K562 (cell line): ENCODE results near the gene INHA. TPM values are rescaled to one million over a fixed set of nuclear protein-coding genes. Genes with fewer than 3 reads are reported as not detected.
A peak's percentile ranks its signal among the peaks of the same experiment; 100 is the strongest.

ENCODE experiments used
- ATAC-seq: fragments of 200-7000 bp; cut with Tn5 transposase; 3 replicates; pipeline ENCODE4 v1.9.1; 2020; ENCODE audit warnings: moderate library complexity
- BruUV-seq: library from RNA; stranded (reverse); fragments of 400-500 nt; replicated peaks from 2 replicates; lab custom pipeline; 2021; lab: Mats Ljungman, UMichigan
- CTCF ChIA-PET: fragments of 300-600 bp; formaldehyde crosslinking; extraction: SDS; loops from one replicate; lab custom pipeline; 2021; ENCODE audit warnings: low intra/inter-chr PET ratio; lab: Yijun Ruan, JAX
- POLR2A ChIA-PET: fragments of 300-600, 350-650 bp; sonication (Branson Sonifier 250); formaldehyde crosslinking; extraction: SDS; loops from one replicate; lab custom pipeline; 2021; ENCODE audit warnings: antibody characterized with exemption, inconsistent platforms; lab: Yijun Ruan, JAX
- DNase-seq, 4 experiments: peaks; one replicate each; pipeline versions ENCODE4 v3.0.0 to v3.0.0-alpha.2; 2011 to 2018; ENCODE audit warnings: low spot score in 3 of 4, mixed read lengths in 3 of 4; ENCODE audit errors: extremely low read depth in 1 of 4
- FAIRE-seq: peaks from 2 replicates; lab custom pipeline; 2011; peaks lifted over from hg19 to GRCh38; lab: Jason Lieb, UNC
- H2AFZ ChIP-seq: 2 replicates; pipeline ENCODE4 v1.6.0; 2011; ENCODE audit warnings: low read depth, low read length, control low read depth, inconsistent platforms
- H3K27ac ChIP-seq: fragments of 200-600 bp; 3 replicates; pipeline ENCODE4 v1.8.0; 2011; ENCODE audit warnings: low read depth, mild to moderate bottlenecking, control low read depth, inconsistent platforms, low read length, moderate library complexity, mixed read lengths; ENCODE audit errors: extremely low read depth
- H3K27me3 ChIP-seq, 2 experiments: fragments of 300-600 bp in 1 of 2; 2 replicates in 1 of 2; 3 replicates in 1 of 2; pipeline versions ENCODE4 v1.6.0 to v1.8.0; 2011; ENCODE audit warnings: inconsistent platforms in 2 of 2, low read length in 2 of 2, mild to moderate bottlenecking in 1 of 2, mixed read lengths in 1 of 2, moderate library complexity in 1 of 2; ENCODE audit not compliant: control insufficient read depth in 2 of 2, insufficient read depth in 2 of 2
- H3K36me3 ChIP-seq: fragments of 300-600 bp; 3 replicates; pipeline ENCODE4 v1.8.0; 2011; ENCODE audit warnings: mild to moderate bottlenecking, low read length, inconsistent platforms; ENCODE audit not compliant: control insufficient read depth, insufficient read depth
- H3K4me1 ChIP-seq, 2 experiments: fragments of 200-600 bp in 1 of 2; replicated peaks in 1 of 2; 2 replicates in 1 of 2; 3 replicates in 1 of 2; pipeline versions ENCODE4 v1.5.1 to v1.8.0; 2011; ENCODE audit warnings: inconsistent platforms in 2 of 2, low read length in 2 of 2, mild to moderate bottlenecking in 1 of 2, mixed read lengths in 1 of 2, moderate library complexity in 1 of 2; ENCODE audit not compliant: control insufficient read depth in 2 of 2, insufficient read depth in 2 of 2
- H3K4me2 ChIP-seq: 2 replicates; pipeline ENCODE4 v1.6.1; 2011; ENCODE audit warnings: low read length, control low read depth, inconsistent platforms, mixed read lengths; ENCODE audit not compliant: insufficient read depth
- H3K4me3 ChIP-seq: fragments of 200-600 bp; sonication (generic), shearing (Covaris generic); 2 replicates; pipeline ENCODE4 v1.5.1; 2016; ENCODE audit warnings: control low read depth, inconsistent platforms
- H3K79me2 ChIP-seq: fragments of 200-600 bp; 3 replicates; pipeline ENCODE4 v1.8.0; 2011; ENCODE audit warnings: low read length, inconsistent platforms; ENCODE audit not compliant: control insufficient read depth, insufficient read depth
- H3K9ac ChIP-seq, 2 experiments: 2 replicates each; pipeline versions ENCODE4 v1.6.0 to v1.6.1; 2011; ENCODE audit warnings: low read depth in 2 of 2, low read length in 2 of 2, control low read depth in 1 of 2, inconsistent platforms in 1 of 2, mild to moderate bottlenecking in 1 of 2, mixed read lengths in 1 of 2; ENCODE audit not compliant: insufficient read depth in 1 of 2
- H3K9me1 ChIP-seq: one replicate; pipeline ENCODE4 v1.6.0; 2011; ENCODE audit warnings: inconsistent platforms, mild to moderate bottlenecking, low read length, moderate library complexity; ENCODE audit not compliant: control insufficient read depth, insufficient read depth
- H3K9me3 ChIP-seq: replicated peaks from 2 replicates; pipeline ENCODE4 v1.5.1; 2011; ENCODE audit warnings: low read depth, low read length, inconsistent platforms; ENCODE audit not compliant: control insufficient read depth, insufficient read depth
- H4K20me1 ChIP-seq: replicated peaks from 2 replicates; pipeline ENCODE4 v1.6.1; 2011; ENCODE audit warnings: low read length, inconsistent platforms, mixed read lengths; ENCODE audit not compliant: control insufficient read depth, insufficient read depth
- PRDM10 ChIP-seq: fragments of 450-650 bp; IDR thresholded peaks from 2 replicates; pipeline ENCODE4 v1.6.1; 2018; ENCODE audit not compliant: partially characterized antibody
- SLC30A9 ChIP-seq: fragments of 250-450 bp; sonication (Bioruptor Pico); IDR thresholded peaks from 2 replicates; pipeline ENCODE4 v1.8.0; 2022; ENCODE audit warnings: mild to moderate bottlenecking, moderate library complexity
- WGBS: fragments of 100-300 bp; shearing (Covaris generic); methylation state at CpG from one replicate; pipeline ENCODE4 v1.1.6; 2016; ENCODE audit warnings: low coverage, mixed read lengths; ENCODE audit not compliant: insufficient coverage; ENCODE audit errors: missing lambda C conversion rate; 5-methylcytosine and 5-hydroxymethylcytosine counted together
- in situ Hi-C: fragments of 300-500 bp; cut with MboI; formaldehyde crosslinking; loops from 4 replicates; pipeline ENCODE4 v1.15.0; 2018; ENCODE audit warnings: inconsistent platforms, mixed read lengths
- intact Hi-C: fragments of 100-400 bp; cut with micrococcal nuclease; formaldehyde crosslinking; loops from 2 replicates; pipeline ENCODE4 v1.14.2; 2022
- polyA plus RNA-seq, 8 experiments: library from polyadenylated mRNA; depleted of rRNA in 4 of 8; stranded (reverse) in 5 of 8; unstranded in 3 of 8; fragments of >200 nt; fragmentation: Nextera tagmentation in 2 of 8; fragmentation: Illumina TruSeq in 1 of 8; extraction: Ambion mirVana in 2 of 8; extraction: Trizol in 1 of 8; gene quantifications; 2 replicates each; pipeline versions ENCODE4 v1.2.1 to v1.2.3, GENCODE V29; 2011 to 2014; ENCODE audit warnings: inconsistent platforms in 1 of 8, missing spikeins in 1 of 8
- total RNA-seq, 7 experiments: library from RNA; depleted of rRNA in 6 of 7; stranded (reverse); fragments of >200 nt in 6 of 7; fragmentation: Illumina TruSeq in 2 of 7; extraction: Trizol in 2 of 7; gene quantifications; 2 replicates each; pipeline versions ENCODE4 v1.2.1 to v1.2.3, GENCODE V29; 2011 to 2021; ENCODE audit warnings: low replicate concordance in 1 of 7

The INHA gene
- total and polyA plus RNA-seq, 9 of the 15 experiments (the other 6 are each of a cell fraction or from before 2014, with no cell fraction given) = 0.07 to 1.9 (median 0.40) TPM

DNA sequence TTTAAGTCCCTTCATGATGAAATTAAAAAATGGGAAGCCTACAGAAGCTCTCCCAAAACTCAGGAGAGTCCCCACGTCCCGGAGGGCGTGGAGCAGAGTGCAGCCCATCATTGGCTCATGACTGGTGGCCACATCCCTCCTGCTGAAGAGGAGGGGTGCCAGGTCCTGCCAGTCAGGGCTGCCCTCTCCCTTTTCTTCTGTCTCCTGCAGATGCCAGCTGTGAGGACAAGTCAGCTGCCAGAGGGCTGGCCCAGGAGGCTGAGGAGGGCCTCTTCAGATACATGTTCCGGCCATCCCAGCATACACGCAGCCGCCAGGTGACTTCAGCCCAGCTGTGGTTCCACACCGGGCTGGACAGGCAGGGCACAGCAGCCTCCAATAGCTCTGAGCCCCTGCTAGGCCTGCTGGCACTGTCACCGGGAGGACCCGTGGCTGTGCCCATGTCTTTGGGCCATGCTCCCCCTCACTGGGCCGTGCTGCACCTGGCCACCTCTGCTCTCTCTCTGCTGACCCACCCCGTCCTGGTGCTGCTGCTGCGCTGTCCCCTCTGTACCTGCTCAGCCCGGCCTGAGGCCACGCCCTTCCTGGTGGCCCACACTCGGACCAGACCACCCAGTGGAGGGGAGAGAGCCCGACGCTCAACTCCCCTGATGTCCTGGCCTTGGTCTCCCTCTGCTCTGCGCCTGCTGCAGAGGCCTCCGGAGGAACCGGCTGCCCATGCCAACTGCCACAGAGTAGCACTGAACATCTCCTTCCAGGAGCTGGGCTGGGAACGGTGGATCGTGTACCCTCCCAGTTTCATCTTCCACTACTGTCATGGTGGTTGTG is 2.6 kb downstream of the INHA start:
- CTCF ChIA-PET = no interaction called here
- WGBS = 56% methylated on average over 7 of the region's 22 CpGs

More for the DNA sequence above, 2.6 kb downstream of the INHA start:
- peak overlapping the region in 1 of 2 experiments; percentile 77; a peak in 2 of 4 replicates for H3K9ac ChIP-seq
- H3K27me3 ChIP-seq = no peaks in the 10 kb centered on the region
- H3K79me2 ChIP-seq = peaks cover 7% of the 10 kb centered on the region
- FAIRE-seq = no peak
- no peaks in the 10 kb centered on the region for H3K9me1 ChIP-seq
- in situ Hi-C loops (no loop called here), intact Hi-C loops (no loop called here)
- no peak overlapping the region for H3K4me3 ChIP-seq
- peaks cover 5% of the 10 kb centered on the region; the same call in 1 of the 3 replicates for H3K36me3 ChIP-seq
- H2AFZ ChIP-seq = no peak overlapping the region
- TF ChIP-seq SLC30A9 (CRISPR knock-in tag) = no peak
- peak; percentile 86 for TF ChIP-seq PRDM10
- no peaks in the 10 kb centered on the region for H4K20me1 ChIP-seq
- peak in 1 of 4 experiments; percentile 18 for DNase-seq
- no peak for ATAC-seq
- H3K4me2 ChIP-seq = no peak overlapping the region
- POLR2A ChIA-PET = no interaction called here
- no TSS peak for BruUV-seq
- H3K9me3 ChIP-seq = no peaks in the 10 kb centered on the region
- no peak overlapping the region for H3K27ac ChIP-seq
- peaks cover 40 to 59% of the 10 kb centered on the region in 2 experiments; a peak in 4 of 5 replicates for H3K4me1 ChIP-seq
